Hematopoietic multipotent progenitor cell treated with erythropoietin and hydrocortisone succinate and interleukin-3 and kit ligand, for 17 days (in vitro differentiated cells): ENCODE results near the gene WRAP53.

Experiments used
- DNase-seq: peaks from one replicate; pipeline ENCODE4 v3.0.0-alpha.2; 2015; ENCODE audit warnings: low spot score

Gene WRAP53

GRCh38 chr17:7745748-7746470, 57.6 kb downstream of the WRAP53 start:
- DNase-seq: no peak

GRCh38 chr17:7747635-7748071, 59.4 kb downstream of the WRAP53 start:
- DNase-seq: no peak

DNA sequence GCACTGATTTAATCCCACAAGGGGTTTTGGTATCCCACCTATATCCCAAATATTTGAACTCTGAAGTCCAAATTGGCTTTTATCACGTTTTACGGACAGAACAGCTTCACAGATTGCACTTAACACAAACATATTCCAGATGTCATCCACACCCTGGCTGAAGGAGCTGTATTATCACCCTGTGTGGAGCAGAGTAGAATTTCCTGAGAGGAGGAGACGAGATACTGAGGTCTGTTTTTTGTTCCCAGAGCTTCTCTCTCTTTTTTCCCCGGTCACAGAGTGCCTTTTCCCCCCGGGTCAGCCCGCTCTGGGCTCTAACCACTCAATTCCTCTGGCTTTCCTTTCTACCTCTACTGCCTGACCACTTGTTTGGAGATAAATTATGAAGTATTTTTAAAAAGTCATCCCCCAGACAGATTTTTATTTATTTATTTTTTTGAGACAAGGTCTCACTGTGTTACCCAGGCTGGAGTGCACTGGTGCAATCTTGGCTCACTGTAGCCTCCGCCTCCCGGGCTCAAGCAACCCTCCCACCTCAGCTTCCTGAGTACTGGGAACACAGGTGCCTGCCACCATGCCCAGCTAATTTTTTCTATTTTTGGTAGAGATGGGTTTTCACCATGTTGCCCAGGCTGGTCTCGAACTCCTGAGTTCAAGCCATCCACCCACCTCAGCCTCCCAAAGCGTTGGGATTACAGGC, 59.9 kb downstream of the WRAP53 start:
- no peak for DNase-seq

DNA sequence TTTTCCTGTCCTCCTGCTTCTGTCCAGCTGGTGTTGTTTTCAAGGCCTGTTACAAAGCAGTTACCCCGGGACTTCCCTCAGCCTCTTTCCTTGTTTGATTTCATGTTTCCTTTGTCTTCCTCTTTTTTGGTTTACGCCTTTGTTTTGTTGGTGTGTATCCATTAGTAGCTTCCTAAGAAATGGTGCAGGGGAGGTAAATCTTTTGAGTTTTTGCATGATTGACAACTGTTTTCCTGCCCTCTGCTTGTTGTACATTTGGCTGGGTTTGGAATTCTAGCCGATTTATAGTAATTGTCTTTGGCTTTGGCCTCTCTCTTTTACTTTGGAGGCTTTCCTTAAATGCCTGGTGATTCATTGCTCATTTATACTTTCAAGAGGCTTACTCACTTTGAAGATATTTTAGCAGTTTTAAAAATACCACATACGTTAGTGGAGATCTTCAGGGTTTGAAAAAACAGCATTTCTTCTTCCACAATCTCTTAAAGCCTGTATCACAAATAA, 62.1 kb downstream of the WRAP53 start:
- DNase-seq: no peak
